ENCODE results near the gene TSPAN10.

The TSPAN10 gene

GRCh38 chr17:81644976-81645952 lies 8.3 kb downstream of the TSPAN10 start:
- Histone ChIP-seq H3K4me3 (no peak overlapping the region), H3K36me3 (replicated peaks) (no peaks in the 10 kb centered on the region), H3K4me1 (no peaks in the 10 kb centered on the region), H3K9me3 (no peaks in the 10 kb centered on the region), H3K27me3 (ENCODE audit: low read depth) (no peaks in the 10 kb centered on the region)
- in situ Hi-C loops (cut with MboI; ENCODE audit: low sequenced_read_pairs): no loop called here
- no peak for DNase-seq (ENCODE audit: low spot score in 2 of 2)

- Histone ChIP-seq H3K4me1 (no peaks in the 10 kb centered on the region), H3K27me3 (ENCODE audit: low read depth) (no peaks in the 10 kb centered on the region), H3K36me3 (replicated peaks) (no peaks in the 10 kb centered on the region), H3K4me3 (no peak overlapping the region), H3K9me3 (no peaks in the 10 kb centered on the region)
- DNase-seq (ENCODE audit: low spot score in 2 of 2): no peak
- in situ Hi-C loops (cut with MboI; ENCODE audit: low sequenced_read_pairs): no loop called here
These were observed 10.0 kb downstream of the TSPAN10 start for GRCh38 chr17:81646869-81647600.

- no peak for DNase-seq (ENCODE audit: low spot score in 2 of 2)
- Histone ChIP-seq H3K4me3 (no peak overlapping the region), H3K27me3 (ENCODE audit: low read depth) (no peaks in the 10 kb centered on the region), H3K9me3 (no peaks in the 10 kb centered on the region), H3K4me1 (no peaks in the 10 kb centered on the region), H3K36me3 (replicated peaks) (no peaks in the 10 kb centered on the region)
- in situ Hi-C loops (cut with MboI; ENCODE audit: low sequenced_read_pairs): no loop called here
These were observed 10.6 kb downstream of the TSPAN10 start for GRCh38 chr17:81647640-81648012.

GRCh38 chr17:81648013-81648706 lies 11.2 kb downstream of the TSPAN10 start:
- H3K9me3 ChIP-seq: no peaks in the 10 kb centered on the region
- H3K4me3 ChIP-seq: no peak overlapping the region
- DNase-seq (ENCODE audit: low spot score in 2 of 2): no peak
- in situ Hi-C loops (cut with MboI; ENCODE audit: low sequenced_read_pairs): no loop called here
- H3K4me1 ChIP-seq: no peaks in the 10 kb centered on the region
- no peaks in the 10 kb centered on the region for H3K27me3 ChIP-seq (ENCODE audit: low read depth)
- no peaks in the 10 kb centered on the region for H3K36me3 ChIP-seq (replicated peaks)

GRCh38 chr17:81648707-81649085 lies 11.7 kb downstream of the TSPAN10 start:
- in situ Hi-C loops (cut with MboI; ENCODE audit: low sequenced_read_pairs): no loop called here
- H3K9me3 ChIP-seq: no peaks in the 10 kb centered on the region
- no peak overlapping the region for H3K4me3 ChIP-seq
- no peaks in the 10 kb centered on the region for H3K4me1 ChIP-seq
- no peaks in the 10 kb centered on the region for H3K27me3 ChIP-seq (ENCODE audit: low read depth)
- DNase-seq (ENCODE audit: low spot score in 2 of 2): no peak
- no peaks in the 10 kb centered on the region for H3K36me3 ChIP-seq (replicated peaks)

GRCh38 chr17:81650951-81651350 lies 14.0 kb downstream of the TSPAN10 start:
- Histone ChIP-seq H3K27me3 (ENCODE audit: low read depth) (no peaks in the 10 kb centered on the region), H3K4me3 (no peak overlapping the region), H3K9me3 (no peaks in the 10 kb centered on the region), H3K4me1 (no peaks in the 10 kb centered on the region), H3K36me3 (replicated peaks) (no peaks in the 10 kb centered on the region)
- DNase-seq (ENCODE audit: low spot score in 2 of 2): no peak
- in situ Hi-C loops (cut with MboI; ENCODE audit: low sequenced_read_pairs): no loop called here

- Histone ChIP-seq H3K4me1 (no peaks in the 10 kb centered on the region), H3K9me3 (no peaks in the 10 kb centered on the region), H3K36me3 (replicated peaks) (no peaks in the 10 kb centered on the region), H3K4me3 (no peak overlapping the region), H3K27me3 (ENCODE audit: low read depth) (no peaks in the 10 kb centered on the region)
- in situ Hi-C loops (cut with MboI; ENCODE audit: low sequenced_read_pairs): no loop called here
- no peak for DNase-seq (ENCODE audit: low spot score in 2 of 2)
These were observed 14.7 kb downstream of the TSPAN10 start for GRCh38 chr17:81651692-81652091.

GRCh38 chr17:81652906-81653771 lies 16.1 kb downstream of the TSPAN10 start:
- Histone ChIP-seq H3K36me3 (replicated peaks) (no peaks in the 10 kb centered on the region), H3K9me3 (no peaks in the 10 kb centered on the region), H3K4me1 (no peaks in the 10 kb centered on the region), H3K4me3 (no peak overlapping the region), H3K27me3 (ENCODE audit: low read depth) (no peaks in the 10 kb centered on the region)
- DNase-seq (ENCODE audit: low spot score in 2 of 2): no peak
- in situ Hi-C loops (cut with MboI; ENCODE audit: low sequenced_read_pairs): no loop called here

- Histone ChIP-seq H3K4me3 (no peak overlapping the region), H3K9me3 (no peaks in the 10 kb centered on the region), H3K4me1 (no peaks in the 10 kb centered on the region), H3K27me3 (ENCODE audit: low read depth) (no peaks in the 10 kb centered on the region), H3K36me3 (replicated peaks) (no peaks in the 10 kb centered on the region)
- in situ Hi-C loops (cut with MboI; ENCODE audit: low sequenced_read_pairs): no loop called here
- DNase-seq (ENCODE audit: low spot score in 2 of 2): no peak
These were observed 18.6 kb downstream of the TSPAN10 start for GRCh38 chr17:81655378-81656117.

GRCh38 chr17:81656118-81656743 lies 19.2 kb downstream of the TSPAN10 start, which contains the start of gene PDE6G:
TSS of gene PDE6G (minus strand) at chr17:81656542. CDS start at chr17:81653305, 3,237 bp downstream.
- DNase-seq (ENCODE audit: low spot score in 2 of 2): no peak
- no peaks in the 10 kb centered on the region for H3K36me3 ChIP-seq (replicated peaks)
- no peaks in the 10 kb centered on the region for H3K27me3 ChIP-seq (ENCODE audit: low read depth)
- no peak within 1 kb of the TSS for H3K4me3 ChIP-seq
- H3K4me1 ChIP-seq: no peaks in the 10 kb centered on the region
- no peaks in the 10 kb centered on the region for H3K9me3 ChIP-seq
- in situ Hi-C loops (cut with MboI; ENCODE audit: low sequenced_read_pairs): no loop called here

GRCh38 chr17:81656835-81657234 lies 19.8 kb downstream of the TSPAN10 start:
- in situ Hi-C loops (cut with MboI; ENCODE audit: low sequenced_read_pairs): no loop called here
- DNase-seq (ENCODE audit: low spot score in 2 of 2): no peak

GRCh38 chr17:81659038-81659437 lies 22.0 kb downstream of the TSPAN10 start:
- Histone ChIP-seq H3K4me3 (no peak overlapping the region), H3K9me3 (no peaks in the 10 kb centered on the region), H3K36me3 (replicated peaks) (no peaks in the 10 kb centered on the region), H3K27me3 (ENCODE audit: low read depth) (no peaks in the 10 kb centered on the region), H3K4me1 (no peaks in the 10 kb centered on the region)
- DNase-seq (ENCODE audit: low spot score in 2 of 2): no peak
- in situ Hi-C loops (cut with MboI; ENCODE audit: low sequenced_read_pairs): no loop called here

More at GRCh38 chr17:81656835-81657234, 19.8 kb downstream of the TSPAN10 start:
- Histone ChIP-seq H3K9me3 (no peaks in the 10 kb centered on the region), H3K27me3 (ENCODE audit: low read depth) (no peaks in the 10 kb centered on the region), H3K4me1 (no peaks in the 10 kb centered on the region), H3K36me3 (replicated peaks) (no peaks in the 10 kb centered on the region), H3K4me3 (no peak overlapping the region)

Measured in HAP-1 (cell line).